Effector memory CD4-positive, alpha-beta T cell (primary cell): ENCODE measurements around the gene IRAK1.

Source experiments
- DNase-seq, 3 donors: peaks; one replicate each; pipeline ENCODE4 v3.0.0-alpha.2; 2020
- H3K27ac ChIP-seq: 2 replicates; pipeline ENCODE4 v1.7.0; 2013; ENCODE audit warnings: mild to moderate bottlenecking, low read length, moderate library complexity; ENCODE audit not compliant: insufficient read depth, poor library complexity, severe bottlenecking
- H3K27me3 ChIP-seq: replicated peaks from 2 replicates; pipeline ENCODE4 v1.7.0; 2013; ENCODE audit warnings: mild to moderate bottlenecking, low read length; ENCODE audit not compliant: insufficient read depth, control insufficient read depth, poor library complexity, severe bottlenecking
- H3K36me3 ChIP-seq: 2 replicates; pipeline ENCODE4 v1.7.0; 2013; ENCODE audit warnings: mild to moderate bottlenecking, low read length, moderate library complexity; ENCODE audit not compliant: control insufficient read depth, insufficient read depth
- H3K4me1 ChIP-seq: 2 replicates; pipeline ENCODE4 v1.7.0; 2013; ENCODE audit warnings: low read length, mild to moderate bottlenecking; ENCODE audit not compliant: control insufficient read depth, insufficient read depth, poor library complexity, severe bottlenecking
- H3K4me3 ChIP-seq: 2 replicates; pipeline ENCODE4 v1.7.0; 2013; ENCODE audit warnings: low read length, low read depth, mild to moderate bottlenecking; ENCODE audit not compliant: insufficient read depth, poor library complexity, severe bottlenecking
- H3K9me3 ChIP-seq: 2 replicates; pipeline ENCODE4 v1.7.0; 2013; ENCODE audit warnings: mild to moderate bottlenecking, low read length, moderate library complexity; ENCODE audit not compliant: control insufficient read depth

Gene IRAK1

DNA sequence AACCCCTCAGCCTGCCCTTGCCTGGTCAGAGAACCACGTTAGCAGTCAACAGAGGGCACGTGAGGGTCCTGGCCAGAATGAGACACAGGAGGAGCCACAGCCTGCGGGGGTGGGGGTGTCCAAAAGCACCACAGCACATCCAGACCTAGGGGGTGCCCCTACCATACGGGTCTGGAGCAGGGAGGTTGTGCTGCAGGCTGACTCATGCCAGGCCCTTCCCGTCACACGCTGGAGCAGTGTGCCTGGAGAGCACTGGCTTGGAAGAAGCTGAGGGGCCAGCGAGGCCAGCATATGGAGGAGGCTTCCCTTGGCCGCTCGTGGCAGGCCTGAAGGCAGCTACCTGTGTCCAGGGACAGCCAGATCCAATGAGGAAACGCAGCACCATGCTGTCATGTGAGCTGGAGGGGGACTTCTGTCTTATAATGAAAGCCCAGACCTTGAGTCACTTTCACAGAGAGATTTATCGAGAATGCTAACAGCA, 1.5 kb upstream of the IRAK1 start:
- H3K4me3 ChIP-seq, result no peak overlapping the region
- no peaks in the 10 kb centered on the region for H3K9me3 ChIP-seq
- H3K4me1 ChIP-seq, result peaks cover 17% of the 10 kb centered on the region
- H3K27me3 ChIP-seq, result no peaks in the 10 kb centered on the region
- peak in 1 of 3 donors; percentile 16 for DNase-seq
- H3K27ac ChIP-seq, result peak overlapping the region; percentile 79
- H3K36me3 ChIP-seq, result peaks cover 8% of the 10 kb centered on the region

DNA sequence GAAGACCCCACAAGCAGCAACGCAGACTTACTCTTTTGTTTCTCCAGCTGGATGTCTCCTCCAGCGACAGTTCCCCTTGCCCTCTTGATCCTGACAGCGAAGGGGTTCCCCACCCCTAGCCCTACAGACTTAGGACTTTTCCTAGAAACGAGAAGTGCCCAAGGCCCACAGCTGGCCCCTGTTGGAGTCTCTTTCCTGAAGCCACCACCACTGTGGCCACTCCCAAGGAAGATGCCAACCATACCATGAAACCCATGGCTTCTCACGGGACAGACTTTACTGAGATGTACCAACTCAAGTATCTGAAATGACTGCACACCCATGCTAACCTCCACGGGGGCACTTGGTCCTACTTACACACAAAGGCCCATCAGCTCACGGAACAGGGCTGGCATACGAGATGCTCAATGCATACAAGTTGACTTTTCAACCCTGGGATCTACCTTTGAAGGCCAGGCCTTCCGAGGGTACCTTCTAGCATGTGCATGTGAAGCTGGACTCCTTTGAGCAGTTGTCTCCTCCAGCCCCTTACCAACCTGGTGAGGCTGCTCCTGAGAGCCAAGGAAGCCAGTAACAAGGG, 924 bp upstream of the IRAK1 start:
- Histone ChIP-seq H3K27ac (peak overlapping the region; percentile 79), H3K4me1 (peaks cover 17% of the 10 kb centered on the region), H3K4me3 (peak overlapping the region; percentile 55), H3K9me3 (no peaks in the 10 kb centered on the region), H3K36me3 (peaks cover 13% of the 10 kb centered on the region), H3K27me3 (no peaks in the 10 kb centered on the region)
- DNase-seq, result no peak

DNA sequence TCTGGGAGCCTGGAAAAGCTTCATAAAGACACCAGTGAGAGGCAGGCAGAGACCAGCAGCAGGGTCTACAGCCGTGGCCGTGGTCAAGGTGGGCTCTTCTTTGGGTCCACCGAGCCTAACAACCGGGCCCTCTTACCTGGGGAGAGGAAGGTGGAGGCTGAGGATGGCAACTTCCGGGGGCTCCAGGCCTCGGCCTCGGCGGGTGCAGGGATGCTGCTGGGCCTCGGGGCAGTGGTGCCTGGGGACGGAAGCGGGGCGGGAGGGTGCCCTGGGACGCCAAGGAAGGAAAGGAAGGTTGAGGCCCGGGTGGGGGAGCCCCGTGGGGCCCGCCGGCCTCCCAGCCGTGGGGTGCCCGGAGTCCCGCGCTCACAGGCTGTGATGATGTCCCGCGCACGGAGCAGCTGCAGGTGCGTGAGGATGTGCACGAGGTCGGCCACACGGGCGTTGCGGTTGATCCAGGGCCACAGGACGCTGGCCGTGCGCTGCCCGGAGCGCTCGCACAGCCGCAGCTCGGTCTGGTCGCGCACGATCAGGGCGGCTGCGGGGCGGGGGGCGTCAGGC, 561 bp downstream of the IRAK1 start:
- no peaks in the 10 kb centered on the region for H3K27me3 ChIP-seq
- no peak for DNase-seq
- peak overlapping the region; percentile 68 for H3K27ac ChIP-seq
- no peaks in the 10 kb centered on the region for H3K9me3 ChIP-seq
- H3K36me3 ChIP-seq, result peaks cover 13% of the 10 kb centered on the region
- peaks cover 17% of the 10 kb centered on the region for H3K4me1 ChIP-seq
- peak overlapping the region; percentile 46 for H3K4me3 ChIP-seq

DNA sequence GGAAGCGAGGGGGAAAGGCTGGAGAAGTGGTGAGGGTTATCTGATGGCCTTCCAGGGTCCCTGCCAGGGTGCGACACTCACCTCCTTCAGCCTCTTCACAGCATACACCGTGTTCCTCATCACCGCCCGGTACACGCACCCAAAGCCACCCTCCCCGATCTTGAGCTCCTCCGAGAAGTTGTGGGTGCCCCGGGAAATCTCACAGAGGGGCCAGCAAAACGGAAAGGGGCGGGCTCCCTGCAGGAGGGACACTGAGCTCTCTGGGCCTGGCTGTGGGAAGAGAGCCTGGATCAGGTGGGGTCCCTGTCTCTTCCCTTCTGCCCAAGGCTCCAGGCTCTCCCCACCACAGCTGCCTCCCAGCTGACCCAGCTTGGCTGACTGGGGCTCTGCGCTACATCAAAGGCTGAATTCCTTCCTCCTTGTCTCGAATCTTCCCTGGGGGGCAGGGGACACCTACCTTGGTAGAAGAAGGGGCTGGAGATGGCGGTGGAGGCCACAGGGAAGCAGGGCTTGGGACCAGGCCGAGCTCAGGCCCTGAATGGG, 1.1 kb downstream of the IRAK1 start:
- Histone ChIP-seq H3K27ac (peak overlapping the region; percentile 68), H3K4me1 (peaks cover 19% of the 10 kb centered on the region), H3K9me3 (no peaks in the 10 kb centered on the region), H3K36me3 (peaks cover 13% of the 10 kb centered on the region), H3K27me3 (no peaks in the 10 kb centered on the region), H3K4me3 (peak overlapping the region; percentile 46)
- no peak for DNase-seq

DNA sequence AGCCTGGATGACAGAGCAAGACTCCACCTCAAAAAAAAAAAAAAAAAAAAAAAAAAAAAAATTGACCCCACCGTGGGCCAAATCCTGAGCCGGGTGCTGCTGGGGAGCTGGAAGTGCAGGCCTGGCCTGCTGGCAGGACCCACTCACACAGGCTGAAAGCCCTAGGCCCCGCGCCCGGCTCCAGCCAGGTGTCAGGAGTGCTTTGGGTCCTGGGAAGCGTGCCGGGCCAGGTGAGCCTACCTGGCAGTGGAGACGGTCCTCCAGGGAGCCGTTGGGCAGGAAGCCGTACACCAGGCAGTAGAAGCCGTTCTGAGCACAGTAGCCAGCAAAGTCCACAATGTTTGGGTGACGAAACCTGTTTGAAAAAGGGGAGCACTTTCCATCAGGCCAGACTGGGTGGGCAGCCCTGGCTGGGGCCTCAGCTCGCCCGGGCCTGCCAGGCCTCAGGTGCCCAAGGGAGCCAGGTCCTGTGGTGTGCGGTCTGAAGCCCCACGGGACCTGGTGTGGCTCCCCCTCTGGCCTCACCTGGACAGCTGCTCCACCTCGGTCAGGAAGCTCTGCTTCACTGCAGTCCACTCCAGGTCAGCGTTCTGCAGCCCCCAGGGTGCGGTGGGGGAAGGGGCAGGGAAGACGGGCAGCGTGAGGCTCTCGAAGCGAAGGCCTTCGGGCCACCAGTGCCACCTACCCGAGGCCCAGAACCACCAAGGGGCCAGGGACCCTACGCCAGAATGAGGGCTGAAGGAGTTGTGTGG, 1.8 kb downstream of the IRAK1 start:
- no peak for DNase-seq
- peak overlapping the region; percentile 46 for H3K4me3 ChIP-seq
- H3K9me3 ChIP-seq, result no peaks in the 10 kb centered on the region
- peaks cover 21% of the 10 kb centered on the region for H3K4me1 ChIP-seq
- H3K36me3 ChIP-seq, result peaks cover 13% of the 10 kb centered on the region
- no peak overlapping the region for H3K27ac ChIP-seq
- no peaks in the 10 kb centered on the region for H3K27me3 ChIP-seq

DNA sequence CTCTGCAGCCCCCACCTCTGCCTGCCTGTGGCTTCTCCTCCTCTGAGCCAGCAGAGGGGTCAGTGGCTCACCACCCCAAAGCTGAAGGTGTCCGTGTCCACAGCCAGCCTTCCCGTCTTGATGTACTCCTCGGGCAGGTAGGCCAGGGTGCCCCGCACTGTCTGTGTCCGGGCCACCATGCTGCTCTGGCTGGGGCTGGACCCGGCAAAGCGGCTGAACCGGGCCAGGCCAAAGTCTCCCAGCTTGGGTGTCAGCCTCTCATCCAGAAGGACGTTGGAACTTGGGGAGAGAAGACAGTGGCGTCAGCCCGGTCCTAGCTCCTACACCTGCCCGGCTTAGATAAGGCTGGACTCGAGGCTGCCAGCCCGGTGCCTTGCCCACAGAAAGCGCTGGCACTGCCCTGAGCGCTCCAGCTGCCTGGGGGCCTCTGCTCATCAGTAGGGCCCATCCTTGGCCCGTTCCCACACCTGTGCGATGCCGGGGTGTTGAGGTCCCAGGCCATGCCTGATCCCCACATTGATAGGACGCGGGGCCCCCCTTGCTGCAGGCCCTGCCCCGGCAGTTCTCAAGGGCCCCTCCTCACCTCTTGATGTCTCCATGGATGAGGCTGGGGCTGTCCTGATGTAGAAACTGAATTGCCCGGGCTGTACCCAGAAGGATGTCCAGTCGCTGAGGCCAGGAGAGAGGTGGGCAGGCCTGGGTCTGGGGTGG, 3.2 kb downstream of the IRAK1 start:
- Histone ChIP-seq H3K36me3 (peaks cover 19% of the 10 kb centered on the region), H3K27ac (no peak overlapping the region), H3K4me3 (no peak overlapping the region), H3K9me3 (no peaks in the 10 kb centered on the region), H3K4me1 (peaks cover 21% of the 10 kb centered on the region), H3K27me3 (no peaks in the 10 kb centered on the region)
- no peak for DNase-seq

DNA sequence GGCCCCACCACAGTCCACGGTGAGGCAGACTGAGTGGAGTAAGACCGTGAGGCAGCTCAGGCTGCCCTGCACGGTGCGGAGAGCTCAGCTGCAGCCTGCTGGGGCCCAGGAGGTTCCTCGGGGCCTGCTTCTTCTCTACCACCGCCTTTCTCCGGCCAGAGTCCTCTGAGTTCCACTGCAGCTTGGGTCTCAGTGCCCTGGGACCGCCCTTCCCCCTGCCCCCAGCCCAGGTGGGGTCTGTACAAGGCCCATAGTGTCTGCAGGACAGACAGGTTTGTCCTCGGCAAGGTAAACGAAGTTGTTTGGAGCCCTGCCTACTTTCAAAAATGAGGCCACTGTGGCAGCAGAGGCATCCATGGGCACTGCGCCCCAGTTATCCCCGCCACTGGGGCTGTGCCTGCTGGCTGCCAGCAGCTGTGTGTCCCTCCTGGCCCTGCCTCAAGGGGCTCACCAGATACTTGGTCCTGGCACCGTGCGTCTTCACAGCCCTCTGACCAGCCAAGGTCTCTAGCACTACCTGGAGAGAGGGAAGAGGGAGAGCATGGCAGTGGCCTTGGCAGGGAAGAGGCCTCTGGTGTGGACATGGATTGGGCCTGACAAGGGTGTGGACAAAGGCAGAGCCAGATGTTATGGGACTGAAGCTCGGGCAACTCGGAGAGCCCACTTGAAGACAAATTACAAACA, 4.0 kb downstream of the IRAK1 start:
- peaks cover 14% of the 10 kb centered on the region for H3K4me1 ChIP-seq
- no peak overlapping the region for H3K27ac ChIP-seq
- peaks cover 20% of the 10 kb centered on the region for H3K36me3 ChIP-seq

DNA sequence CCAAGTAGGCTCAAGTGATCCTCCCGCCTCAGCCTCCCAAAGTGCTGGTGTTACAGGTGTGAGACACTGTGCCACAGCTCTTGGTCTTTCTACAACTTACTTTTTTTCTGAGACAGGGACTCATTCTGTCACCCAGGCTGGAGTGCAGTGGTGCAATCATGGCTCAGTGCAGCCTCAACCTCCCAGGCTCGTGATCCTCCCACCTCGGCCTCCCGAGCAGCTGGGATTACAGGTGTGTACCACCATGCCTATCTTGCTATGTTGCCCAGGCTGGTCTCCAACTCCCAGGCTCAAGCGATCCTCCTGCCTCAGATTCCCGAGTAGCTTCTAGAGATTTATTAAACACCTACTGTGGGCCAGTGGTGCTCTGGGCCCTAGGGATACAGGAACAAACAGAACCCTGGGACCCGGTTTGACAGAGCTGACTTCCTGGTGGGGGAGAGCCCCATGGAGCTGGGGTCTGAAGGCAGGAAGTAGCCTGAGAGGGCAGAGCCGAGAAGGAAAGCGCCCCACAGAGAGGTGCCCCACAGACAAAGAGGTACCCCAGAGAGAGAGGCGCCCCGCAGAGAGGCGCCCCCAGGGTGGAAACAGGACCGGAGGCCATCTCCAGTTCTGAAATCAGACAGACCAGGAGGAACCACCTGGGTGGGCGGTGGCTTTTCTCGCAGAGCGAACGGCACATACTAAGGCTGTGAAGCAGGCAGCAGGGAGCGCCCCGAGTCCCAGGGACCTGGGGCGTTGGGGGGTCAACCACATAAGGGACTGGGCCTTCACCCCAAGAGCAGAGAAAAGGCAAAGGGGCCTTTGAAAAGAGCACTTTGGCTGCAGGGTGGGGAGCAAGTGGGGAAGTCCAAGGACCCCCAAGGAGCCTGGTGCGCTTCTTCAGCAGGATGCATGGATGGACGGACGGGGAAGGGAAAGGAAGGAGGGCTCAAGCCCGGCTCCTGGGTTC, 5.0 kb downstream of the IRAK1 start:
- peaks cover 11% of the 10 kb centered on the region for H3K4me1 ChIP-seq
- peaks cover 20% of the 10 kb centered on the region for H3K36me3 ChIP-seq
- no peak for DNase-seq

More for the DNA sequence above, 4.0 kb downstream of the IRAK1 start:
- Histone ChIP-seq H3K27me3 (no peaks in the 10 kb centered on the region), H3K4me3 (no peak overlapping the region), H3K9me3 (no peaks in the 10 kb centered on the region)
- DNase-seq, result no peak

More for the DNA sequence above, 5.0 kb downstream of the IRAK1 start:
- H3K27me3 ChIP-seq, result no peaks in the 10 kb centered on the region
- no peak overlapping the region for H3K27ac ChIP-seq
- H3K4me3 ChIP-seq, result no peak overlapping the region
- H3K9me3 ChIP-seq, result no peaks in the 10 kb centered on the region
